ENCODE data around the gene KLHDC8A.
"Not testable (repeated sequence)": the region's sequence is repeated elsewhere in the genome, so short reads cannot be mapped to it uniquely, and the experiment has no call there.

The KLHDC8A gene

DNA sequence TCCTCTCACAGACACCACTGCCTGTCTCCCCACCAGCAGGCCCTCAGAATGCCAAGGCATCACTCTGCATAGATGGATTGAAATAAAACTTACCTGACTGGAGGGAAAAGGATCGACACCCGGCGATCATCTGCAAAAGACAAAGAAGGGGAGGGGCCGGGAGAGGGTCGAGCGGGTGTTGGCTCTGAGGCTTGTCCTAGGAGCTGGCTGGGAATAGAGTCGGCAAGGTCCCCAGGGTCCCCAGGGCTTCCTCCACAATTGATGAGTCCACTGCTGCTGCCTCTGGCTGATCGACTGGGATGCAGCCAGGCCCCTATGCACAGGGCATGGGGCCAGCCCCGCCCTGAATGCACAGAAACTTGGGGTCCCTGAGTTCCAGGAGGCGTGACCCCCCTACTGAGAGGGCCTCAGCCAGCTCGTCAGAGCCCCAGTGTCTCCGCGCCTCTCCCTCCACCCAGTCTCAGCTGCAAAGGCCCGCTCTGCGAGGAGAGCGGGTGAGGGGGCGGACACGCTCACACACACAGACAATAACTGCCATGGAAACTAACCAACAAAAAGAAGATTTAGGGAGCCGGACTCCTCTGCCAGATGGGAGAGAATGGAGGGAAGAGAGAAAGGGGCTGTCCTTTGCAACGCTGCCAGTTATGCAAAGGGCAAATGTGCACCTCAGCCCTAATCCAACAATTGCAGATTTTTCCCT, at the start of gene KLHDC8A:
TSS of gene KLHDC8A (minus strand) at position 483 of the 700 bp plus-strand sequence. CDS start 13,318 bp downstream, outside the sequence.
- no peak for DNase-seq (ENCODE audit: low read depth in 3 of 3)

GRCh38 chr1:205406252-205406651, 49.5 kb upstream of the KLHDC8A start:
- DNase-seq (ENCODE audit: low read depth in 3 of 3), result not testable (repeated sequence)

GRCh38 chr1:205404484-205404883, 47.8 kb upstream of the KLHDC8A start:
- DNase-seq (ENCODE audit: low read depth in 3 of 3), result not testable (repeated sequence)

GRCh38 chr1:205398586-205398985, 41.9 kb upstream of the KLHDC8A start:
- DNase-seq (ENCODE audit: low read depth in 3 of 3), result no peak

GRCh38 chr1:205396967-205397616, 40.4 kb upstream of the KLHDC8A start:
- DNase-seq (ENCODE audit: low read depth in 3 of 3), result peak in 1 of 3 experiments; percentile 2

DNA sequence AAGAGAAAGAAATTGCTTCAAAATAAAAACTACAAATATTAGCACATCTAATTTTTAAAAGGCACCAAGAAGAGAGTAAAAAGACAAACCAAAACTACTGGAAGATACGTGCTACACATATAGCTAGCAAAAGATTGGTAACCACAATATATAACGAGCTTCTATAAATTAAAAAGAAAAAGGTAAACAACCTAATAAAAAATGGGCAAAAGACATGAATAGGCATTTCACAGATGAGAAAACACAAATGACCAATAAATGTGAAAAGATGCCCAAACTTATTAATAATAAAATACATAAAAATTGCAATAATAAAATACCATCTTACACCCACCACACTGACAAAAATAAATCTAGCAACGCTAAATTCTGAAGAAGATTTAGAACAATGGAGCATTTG, 38.9 kb upstream of the KLHDC8A start:
- DNase-seq (ENCODE audit: low read depth in 3 of 3), result no peak

- no peak for DNase-seq (ENCODE audit: low read depth in 3 of 3)
Measured at GRCh38 chr1:205392650-205393049, 35.9 kb upstream of the KLHDC8A start.

- no peak for DNase-seq (ENCODE audit: low read depth in 3 of 3)
Measured at GRCh38 chr1:205391386-205391785, 34.7 kb upstream of the KLHDC8A start.

DNA sequence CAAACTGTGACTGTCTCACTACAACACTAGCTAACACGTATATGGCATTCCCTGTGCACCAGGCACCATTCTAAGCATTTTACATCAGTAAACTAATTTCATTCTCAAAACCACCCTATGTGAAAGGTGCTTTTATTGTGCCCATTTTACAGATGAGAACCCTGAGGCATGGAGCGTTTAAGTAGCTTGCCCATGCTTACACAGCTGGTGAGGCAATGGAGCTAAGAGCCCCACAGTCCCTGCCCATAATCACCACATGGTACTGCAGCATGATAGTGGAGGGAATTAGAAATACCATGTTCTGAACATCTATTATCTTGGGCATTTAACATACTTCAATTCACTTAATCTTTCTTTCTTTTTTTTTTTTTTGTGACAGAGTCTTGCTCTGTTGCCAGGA, 31.1 kb upstream of the KLHDC8A start:
- DNase-seq (ENCODE audit: low read depth in 3 of 3), result no peak

GRCh38 chr1:205382990-205383389, 26.3 kb upstream of the KLHDC8A start:
- DNase-seq (ENCODE audit: low read depth in 3 of 3), result not testable (repeated sequence)

DNA sequence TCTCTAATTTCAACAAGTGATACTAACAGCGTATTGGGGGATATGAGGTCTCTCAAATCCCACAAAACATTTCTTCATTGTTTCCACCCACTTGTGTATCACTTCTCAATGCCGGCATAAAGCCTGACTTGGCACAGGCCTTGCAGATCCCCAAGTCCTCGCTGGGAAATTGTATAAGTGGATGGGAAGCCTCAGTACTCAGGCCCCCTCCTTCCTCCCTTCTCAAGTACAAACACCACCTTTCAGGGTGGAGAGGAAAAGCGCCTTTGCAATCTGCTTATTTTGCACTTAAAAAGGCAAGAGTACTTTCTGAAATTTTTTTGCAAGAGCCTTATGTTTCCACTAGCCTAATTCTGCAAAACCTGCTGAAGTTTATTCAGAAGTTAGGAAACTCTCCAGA, 25.8 kb upstream of the KLHDC8A start:
- no peak for DNase-seq (ENCODE audit: low read depth in 3 of 3)

DNA sequence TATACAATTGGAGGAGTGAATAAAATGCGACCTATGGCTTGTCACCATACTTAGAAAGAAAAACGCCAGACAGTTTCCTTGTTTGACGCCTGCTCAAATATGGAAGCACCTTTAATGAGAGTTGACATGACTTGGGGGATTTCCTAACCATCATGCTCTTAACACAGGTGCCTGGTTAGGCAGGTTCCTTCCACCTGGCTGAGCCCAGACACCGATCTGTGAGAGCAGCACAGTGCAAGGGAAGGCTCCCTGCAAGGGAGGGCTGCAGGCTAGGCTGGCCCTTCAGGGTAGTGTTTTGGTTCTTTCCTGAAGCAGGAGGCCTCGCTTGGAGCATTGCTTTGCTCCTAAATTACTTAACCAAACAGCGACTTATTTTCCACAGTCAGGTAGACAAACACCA, 24.6 kb upstream of the KLHDC8A start:
- no peak for DNase-seq (ENCODE audit: low read depth in 3 of 3)

DNA sequence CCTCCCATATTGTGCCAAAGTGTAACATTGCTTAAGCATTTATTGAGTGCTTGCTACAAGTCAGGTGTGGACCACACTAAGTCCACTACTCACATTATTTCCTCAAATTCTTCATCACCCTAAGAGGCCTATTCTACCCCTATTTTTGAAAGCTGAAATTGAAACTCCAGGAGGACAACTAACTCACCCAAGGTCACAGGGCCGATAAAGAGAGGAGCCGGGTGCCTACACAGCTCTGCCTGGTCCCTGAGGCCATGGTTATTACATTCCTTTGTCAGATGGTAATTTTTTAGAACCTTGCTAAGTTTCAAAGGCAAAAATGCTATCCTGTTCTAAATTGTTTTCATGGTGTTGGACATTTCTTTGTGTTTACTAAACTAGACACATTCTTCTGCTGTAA, 24.2 kb upstream of the KLHDC8A start:
- no peak for DNase-seq (ENCODE audit: low read depth in 3 of 3)

- no peak for DNase-seq (ENCODE audit: low read depth in 3 of 3)
Measured at GRCh38 chr1:205379056-205379455, 22.3 kb upstream of the KLHDC8A start.

DNA sequence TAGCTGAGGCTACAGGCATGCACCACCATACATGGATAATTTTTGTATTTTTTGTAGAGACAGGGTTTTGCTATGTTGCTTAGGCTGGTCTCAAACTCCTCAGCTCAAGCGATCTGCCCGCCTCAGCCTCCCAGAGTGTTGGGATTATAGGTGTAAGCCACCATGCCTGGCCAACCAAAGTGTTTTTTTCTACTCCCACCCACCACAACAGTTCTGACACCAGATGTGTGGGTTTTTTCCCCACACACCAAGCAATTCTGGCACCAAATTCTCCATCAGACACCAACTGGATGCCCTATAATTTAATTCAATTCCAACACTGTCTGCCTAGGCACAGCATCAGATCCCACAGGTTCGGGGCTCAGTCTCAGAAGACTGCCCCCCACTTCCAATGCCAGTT, 20.6 kb upstream of the KLHDC8A start:
- DNase-seq (ENCODE audit: low read depth in 3 of 3), result no peak

DNA sequence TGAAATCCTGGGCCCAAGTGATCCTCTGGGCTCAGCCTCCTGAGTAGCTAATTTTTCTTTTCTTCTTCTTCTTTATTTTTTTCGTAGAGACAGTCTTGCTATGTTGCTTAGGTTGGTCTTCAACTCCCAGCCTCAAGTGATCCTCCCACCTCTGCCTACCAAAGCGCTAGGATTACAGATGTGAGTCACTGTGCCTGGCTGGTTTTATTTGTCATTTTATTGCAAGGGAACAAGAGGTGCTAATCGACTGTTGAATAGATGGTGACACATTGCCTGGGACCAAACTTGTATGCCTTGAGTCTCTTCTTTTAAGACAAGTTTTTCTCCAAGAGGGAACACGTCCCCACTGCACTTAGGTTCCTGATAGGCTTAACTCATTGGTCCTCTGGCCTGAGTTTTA, 20.0 kb upstream of the KLHDC8A start:
- no peak for DNase-seq (ENCODE audit: low read depth in 3 of 3)

DNA sequence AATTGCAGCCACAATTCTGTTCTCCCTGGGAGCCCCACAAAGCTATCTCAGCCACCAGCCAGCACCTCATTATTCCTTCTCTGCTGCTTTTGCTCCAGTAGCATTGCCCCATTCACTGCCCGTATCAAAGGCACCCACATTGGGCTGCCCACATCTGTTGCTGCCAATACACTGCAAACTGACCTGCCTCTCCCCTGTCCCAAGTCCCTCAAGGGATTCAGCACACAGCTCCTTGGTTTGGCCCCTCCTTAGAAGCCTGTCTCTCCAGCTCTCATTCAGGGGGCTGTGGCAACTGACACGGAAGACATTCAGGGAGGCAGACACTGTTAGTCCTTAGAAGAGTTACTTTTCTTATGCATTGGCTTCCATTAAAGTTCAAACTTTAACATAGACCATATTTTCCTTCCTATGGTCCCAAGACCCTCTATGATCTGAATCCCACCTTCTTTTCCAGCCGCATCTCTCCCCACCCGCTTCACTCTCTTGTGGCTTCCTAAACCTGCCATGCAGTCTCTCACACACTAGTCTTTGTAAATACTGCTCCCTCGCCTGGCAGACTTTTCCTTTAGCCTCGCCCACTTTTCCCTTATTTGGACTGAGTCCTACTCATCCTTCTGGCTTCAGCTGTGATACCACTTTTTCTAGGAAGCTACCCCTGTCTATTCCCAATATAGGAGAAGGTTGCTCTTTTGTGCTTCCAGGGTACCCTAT, 19.3 kb upstream of the KLHDC8A start:
- DNase-seq (ENCODE audit: low read depth in 3 of 3), result no peak

DNA sequence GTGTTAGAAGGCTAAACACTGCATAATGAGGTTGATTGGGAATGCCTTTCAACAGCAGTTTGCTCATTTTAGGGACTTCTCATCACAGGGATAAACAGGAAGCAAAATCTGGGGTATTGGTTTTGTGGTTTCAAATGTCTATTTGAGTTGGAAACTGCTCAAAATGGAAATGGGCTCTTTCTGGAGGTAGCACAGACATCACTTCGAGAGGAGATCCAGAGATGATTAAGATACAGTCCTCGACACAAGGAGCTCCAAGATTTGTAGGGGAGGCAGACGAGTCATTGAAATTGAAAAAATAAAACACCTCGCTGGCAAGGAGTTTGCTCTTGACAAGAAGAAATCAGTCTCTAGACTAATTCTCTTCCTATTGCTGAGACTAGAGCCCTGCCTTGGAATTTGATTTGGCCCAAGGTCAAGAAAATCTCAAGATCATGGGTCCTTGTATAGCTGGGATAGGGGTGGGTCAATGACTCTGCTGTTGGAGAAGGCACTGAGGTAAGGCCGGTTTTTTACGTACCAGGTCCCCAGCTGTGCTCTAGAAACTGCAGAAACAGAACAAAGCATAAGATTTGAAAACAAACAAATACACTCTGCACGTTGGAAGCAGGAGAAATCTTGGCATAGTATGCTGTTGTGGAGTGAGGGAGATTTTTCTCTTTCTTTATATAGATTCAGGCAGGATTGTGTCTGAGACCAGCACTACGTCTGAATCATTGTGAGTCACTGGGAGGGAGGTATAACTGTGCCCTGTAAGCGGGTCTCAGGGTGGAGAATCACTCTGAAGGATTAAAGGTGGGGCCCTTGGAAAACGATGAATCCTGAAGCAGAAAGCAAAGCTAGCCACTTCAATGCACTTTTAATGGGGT, 17.7 kb upstream of the KLHDC8A start:
- DNase-seq (ENCODE audit: low read depth in 3 of 3), result no peak

GRCh38 chr1:205373798-205374175, 17.1 kb upstream of the KLHDC8A start:
- no peak for DNase-seq (ENCODE audit: low read depth in 3 of 3)

DNA sequence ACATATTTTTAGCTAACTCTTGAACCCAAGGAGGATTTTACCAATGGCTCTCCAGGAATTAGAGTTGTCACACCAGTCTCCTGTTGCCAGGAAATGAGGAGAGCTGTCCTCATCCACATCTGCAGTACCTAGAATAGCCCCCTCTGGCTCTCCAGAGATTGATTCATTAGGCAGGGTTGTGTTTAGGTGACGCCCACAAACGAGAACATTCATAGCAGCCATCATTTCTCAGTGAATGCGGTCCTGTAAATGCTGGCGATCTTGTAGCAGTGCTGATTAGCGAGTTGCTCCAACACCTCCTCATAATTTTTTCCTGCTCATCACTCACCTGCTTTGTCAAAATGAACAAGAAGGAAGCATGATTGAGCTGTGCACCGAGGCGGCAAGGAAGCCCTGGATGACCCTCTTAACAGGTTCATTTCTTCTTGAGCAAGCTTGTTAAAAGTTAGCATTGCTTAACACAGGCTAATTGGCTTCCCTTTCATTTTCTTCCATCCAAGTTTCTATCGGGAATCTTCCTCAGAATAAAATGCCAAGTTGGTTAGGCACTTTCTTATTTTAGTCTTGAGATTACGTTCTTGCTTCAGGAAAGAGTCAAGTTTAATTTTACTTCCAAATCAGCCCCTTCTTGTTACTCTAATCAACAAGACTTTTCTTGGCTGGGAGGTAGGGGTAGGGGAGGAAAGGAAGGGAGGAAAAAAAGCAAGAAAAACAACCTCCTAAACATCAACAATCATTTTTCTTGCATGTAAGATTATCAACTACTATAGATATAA, 16.5 kb upstream of the KLHDC8A start:
- DNase-seq (ENCODE audit: low read depth in 3 of 3), result no peak
